Measurements from ENCODE around the gene MAP3K10. TPM values are rescaled to one million over a fixed set of nuclear protein-coding genes. Genes with fewer than 3 reads are reported as not detected.

The MAP3K10 gene
- polyA plus RNA-seq, 1 donor from 2014 or later, result 18.3 TPM

DNA sequence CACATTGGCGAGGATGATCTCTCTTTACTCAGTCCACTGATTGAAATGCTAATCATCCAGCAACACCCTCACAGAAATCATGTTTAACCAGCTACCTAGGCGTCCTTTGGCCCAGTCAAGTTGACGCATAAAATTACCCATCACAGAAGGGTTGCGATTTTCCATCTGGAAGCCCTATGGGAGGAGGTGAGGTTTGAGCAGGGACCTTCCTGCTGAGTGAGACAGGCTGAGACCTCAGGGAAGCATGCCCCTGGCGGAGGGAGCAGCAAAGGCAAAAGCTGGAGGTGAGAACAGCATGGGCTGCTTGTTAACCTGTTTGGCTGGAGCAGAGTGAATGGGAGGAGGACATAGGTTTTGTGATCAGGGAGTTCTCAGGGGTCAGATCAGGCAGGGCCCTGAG lies 19.7 kb downstream of the MAP3K10 start:
- Histone ChIP-seq H2AFZ (ENCODE audit: low read depth, low read length) (no peak overlapping the region), H3K9me2 (ENCODE audit: insufficient read depth, low read length) (no peaks in the 10 kb centered on the region), H3K9ac (ENCODE audit: low read length) (no peak overlapping the region), H3K4me3 (ENCODE audit: low read length) (no peak overlapping the region), H3K27ac (ENCODE audit: low read length) (no peak overlapping the region), H3K79me2 (replicated peaks; ENCODE audit: insufficient read depth, low read length) (no peaks in the 10 kb centered on the region), H3K9me3 (ENCODE audit: low read length) (no peaks in the 10 kb centered on the region), H3K4me2 (ENCODE audit: low read length) (no peak overlapping the region), H3K36me3 (ENCODE audit: insufficient read depth, low read length) (no peaks in the 10 kb centered on the region), H3F3A (ENCODE audit: insufficient read depth, low read length, poor library complexity, severe bottlenecking) (no peaks in the 10 kb centered on the region), H3K27me3 (ENCODE audit: insufficient read depth, low read depth, low read length) (no peaks in the 10 kb centered on the region), H4K20me1 (ENCODE audit: insufficient read depth) (no peaks in the 10 kb centered on the region)
- TF ChIP-seq, protein P1, sequence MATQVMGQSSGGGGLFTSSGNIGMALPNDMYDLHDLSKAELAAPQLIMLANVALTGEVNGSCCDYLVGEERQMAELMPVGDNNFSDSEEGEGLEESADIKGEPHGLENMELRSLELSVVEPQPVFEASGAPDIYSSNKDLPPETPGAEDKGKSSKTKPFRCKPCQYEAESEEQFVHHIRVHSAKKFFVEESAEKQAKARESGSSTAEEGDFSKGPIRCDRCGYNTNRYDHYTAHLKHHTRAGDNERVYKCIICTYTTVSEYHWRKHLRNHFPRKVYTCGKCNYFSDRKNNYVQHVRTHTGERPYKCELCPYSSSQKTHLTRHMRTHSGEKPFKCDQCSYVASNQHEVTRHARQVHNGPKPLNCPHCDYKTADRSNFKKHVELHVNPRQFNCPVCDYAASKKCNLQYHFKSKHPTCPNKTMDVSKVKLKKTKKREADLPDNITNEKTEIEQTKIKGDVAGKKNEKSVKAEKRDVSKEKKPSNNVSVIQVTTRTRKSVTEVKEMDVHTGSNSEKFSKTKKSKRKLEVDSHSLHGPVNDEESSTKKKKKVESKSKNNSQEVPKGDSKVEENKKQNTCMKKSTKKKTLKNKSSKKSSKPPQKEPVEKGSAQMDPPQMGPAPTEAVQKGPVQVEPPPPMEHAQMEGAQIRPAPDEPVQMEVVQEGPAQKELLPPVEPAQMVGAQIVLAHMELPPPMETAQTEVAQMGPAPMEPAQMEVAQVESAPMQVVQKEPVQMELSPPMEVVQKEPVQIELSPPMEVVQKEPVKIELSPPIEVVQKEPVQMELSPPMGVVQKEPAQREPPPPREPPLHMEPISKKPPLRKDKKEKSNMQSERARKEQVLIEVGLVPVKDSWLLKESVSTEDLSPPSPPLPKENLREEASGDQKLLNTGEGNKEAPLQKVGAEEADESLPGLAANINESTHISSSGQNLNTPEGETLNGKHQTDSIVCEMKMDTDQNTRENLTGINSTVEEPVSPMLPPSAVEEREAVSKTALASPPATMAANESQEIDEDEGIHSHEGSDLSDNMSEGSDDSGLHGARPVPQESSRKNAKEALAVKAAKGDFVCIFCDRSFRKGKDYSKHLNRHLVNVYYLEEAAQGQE (IDR thresholded peaks at IDR 0.05; ENCODE audit: borderline replicate concordance), result no peak
- no peak for TF ChIP-seq RAD21 (conservative IDR thresholded peaks at IDR 0.05)
- TF ChIP-seq SMC3 (conservative IDR thresholded peaks at IDR 0.05; ENCODE audit: poor library complexity), result no peak
- no peak for TF ChIP-seq EP300 (conservative IDR thresholded peaks at IDR 0.05; ENCODE audit: poor library complexity, severe bottlenecking)
- no peak for TF ChIP-seq TAF1 (IDR thresholded peaks at IDR 0.05; ENCODE audit: low read depth)
- TF ChIP-seq, protein P2, sequence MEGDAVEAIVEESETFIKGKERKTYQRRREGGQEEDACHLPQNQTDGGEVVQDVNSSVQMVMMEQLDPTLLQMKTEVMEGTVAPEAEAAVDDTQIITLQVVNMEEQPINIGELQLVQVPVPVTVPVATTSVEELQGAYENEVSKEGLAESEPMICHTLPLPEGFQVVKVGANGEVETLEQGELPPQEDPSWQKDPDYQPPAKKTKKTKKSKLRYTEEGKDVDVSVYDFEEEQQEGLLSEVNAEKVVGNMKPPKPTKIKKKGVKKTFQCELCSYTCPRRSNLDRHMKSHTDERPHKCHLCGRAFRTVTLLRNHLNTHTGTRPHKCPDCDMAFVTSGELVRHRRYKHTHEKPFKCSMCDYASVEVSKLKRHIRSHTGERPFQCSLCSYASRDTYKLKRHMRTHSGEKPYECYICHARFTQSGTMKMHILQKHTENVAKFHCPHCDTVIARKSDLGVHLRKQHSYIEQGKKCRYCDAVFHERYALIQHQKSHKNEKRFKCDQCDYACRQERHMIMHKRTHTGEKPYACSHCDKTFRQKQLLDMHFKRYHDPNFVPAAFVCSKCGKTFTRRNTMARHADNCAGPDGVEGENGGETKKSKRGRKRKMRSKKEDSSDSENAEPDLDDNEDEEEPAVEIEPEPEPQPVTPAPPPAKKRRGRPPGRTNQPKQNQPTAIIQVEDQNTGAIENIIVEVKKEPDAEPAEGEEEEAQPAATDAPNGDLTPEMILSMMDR (IDR thresholded peaks at IDR 0.05; ENCODE audit: poor library complexity, severe bottlenecking), result no peak
- no peak for TF ChIP-seq POLR2AphosphoS5 (IDR thresholded peaks at IDR 0.05)
- no peak for TF ChIP-seq MXI1 (conservative IDR thresholded peaks at IDR 0.05; ENCODE audit: poor library complexity, severe bottlenecking)
- no peak for TF ChIP-seq EZH2 (IDR thresholded peaks at IDR 0.05; ENCODE audit: borderline replicate concordance, insufficient read depth, low read length, poor library complexity, severe bottlenecking)

DNA sequence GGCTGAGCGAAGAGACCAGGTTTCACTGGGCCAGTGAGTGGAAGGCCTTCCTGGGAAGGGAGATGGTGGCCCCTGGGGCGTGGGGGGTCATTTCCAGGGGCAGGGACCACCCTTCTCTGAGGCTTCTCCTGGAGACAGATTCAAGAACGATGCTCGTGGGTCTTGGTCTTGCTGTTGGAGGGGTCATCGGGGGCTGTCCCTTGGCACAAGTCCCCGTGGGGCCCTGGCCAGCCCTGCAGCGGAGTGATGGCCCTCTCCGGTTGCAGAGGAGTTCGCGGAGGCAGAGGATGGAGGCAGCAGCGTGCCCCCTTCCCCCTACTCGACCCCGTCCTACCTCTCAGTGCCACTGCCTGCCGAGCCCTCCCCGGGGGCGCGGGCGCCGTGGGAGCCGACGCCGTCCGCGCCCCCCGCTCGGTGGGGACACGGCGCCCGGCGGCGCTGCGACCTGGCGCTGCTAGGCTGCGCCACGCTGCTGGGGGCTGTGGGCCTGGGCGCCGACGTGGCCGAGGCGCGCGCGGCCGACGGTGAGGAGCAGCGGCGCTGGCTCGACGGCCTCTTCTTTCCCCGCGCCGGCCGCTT lies 22.1 kb downstream of the MAP3K10 start:
- Histone ChIP-seq H3K79me2 (replicated peaks; ENCODE audit: insufficient read depth, low read length) (no peaks in the 10 kb centered on the region), H3F3A (ENCODE audit: insufficient read depth, low read length, poor library complexity, severe bottlenecking) (no peaks in the 10 kb centered on the region), H3K9me3 (ENCODE audit: low read length) (no peaks in the 10 kb centered on the region), H3K27me3 (ENCODE audit: insufficient read depth, low read depth, low read length) (peaks cover 9% of the 10 kb centered on the region), H3K4me3 (ENCODE audit: low read length) (no peak overlapping the region), H4K20me1 (ENCODE audit: insufficient read depth) (no peaks in the 10 kb centered on the region), H3K27ac (ENCODE audit: low read length) (no peak overlapping the region), H3K4me2 (ENCODE audit: low read length) (no peak overlapping the region), H2AFZ (ENCODE audit: low read depth, low read length) (no peak overlapping the region), H3K9me2 (ENCODE audit: insufficient read depth, low read length) (no peaks in the 10 kb centered on the region), H3K9ac (ENCODE audit: low read length) (no peak overlapping the region), H3K36me3 (ENCODE audit: insufficient read depth, low read length) (no peaks in the 10 kb centered on the region)
- no peak for TF ChIP-seq POLR2AphosphoS5 (IDR thresholded peaks at IDR 0.05)
- TF ChIP-seq EP300 (conservative IDR thresholded peaks at IDR 0.05; ENCODE audit: poor library complexity, severe bottlenecking), result no peak
- TF ChIP-seq TAF1 (IDR thresholded peaks at IDR 0.05; ENCODE audit: low read depth), result no peak
- no peak for TF ChIP-seq SMC3 (conservative IDR thresholded peaks at IDR 0.05; ENCODE audit: poor library complexity)
- no peak for TF ChIP-seq RAD21 (conservative IDR thresholded peaks at IDR 0.05)

All from neural cell (in vitro differentiated cells).